ENCODE results near the gene ARMH3.
"Not testable (repeated sequence)": the region's sequence is repeated elsewhere in the genome, so short reads cannot be mapped to it uniquely, and the experiment has no call there.

ARMH3 gene

DNA sequence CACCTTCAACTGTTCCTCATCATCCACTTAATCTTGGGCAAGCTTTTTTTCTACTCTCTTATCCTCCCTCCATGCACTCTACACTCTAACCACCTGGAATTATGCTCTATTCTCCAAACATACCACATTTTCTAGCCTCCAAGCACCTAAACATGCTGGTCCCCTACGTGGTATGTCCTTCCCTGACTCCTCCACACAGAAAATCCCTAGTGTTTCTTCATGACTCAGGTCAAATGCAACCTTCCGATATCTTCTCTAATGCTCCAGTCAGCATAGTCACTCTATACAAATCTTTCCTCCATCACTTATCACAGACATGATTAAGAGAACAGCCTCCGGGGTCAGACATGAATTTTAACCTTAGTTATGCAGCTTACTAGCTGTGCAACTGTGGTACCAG, 68.8 kb downstream of the ARMH3 start:
- Histone ChIP-seq H3K4me3 (ENCODE audit: low read length in 2 of 2) (no peak overlapping the region), H3K4me1 (ENCODE audit: control insufficient read depth, insufficient read depth, low read length) (no peaks in the 10 kb centered on the region), H3K9me3 (ENCODE audit: control insufficient read depth in 2 of 2, low read length in 2 of 2) (no peaks in the 10 kb centered on the region), H3K27me3 (ENCODE audit: control insufficient read depth in 1 of 2, insufficient read depth in 2 of 2, low read length in 2 of 2) (no peaks in the 10 kb centered on the region), H3K27ac (ENCODE audit: low read length) (no peak overlapping the region), H3K9ac (ENCODE audit: low read length in 2 of 2) (no peak overlapping the region), H3K36me3 (ENCODE audit: control insufficient read depth in 2 of 2, insufficient read depth in 2 of 2, low read length in 2 of 2) (peaks cover 37 to 46% of the 10 kb centered on the region in 2 donors)

- H3K27ac ChIP-seq (ENCODE audit: low read length): no peak overlapping the region
Measured at GRCh38 chr10:101986624-101986971, 69.4 kb downstream of the ARMH3 start.

GRCh38 chr10:101980677-101981076, 75.3 kb downstream of the ARMH3 start:
- not testable (repeated sequence) for H3K27me3 ChIP-seq (ENCODE audit: control insufficient read depth in 1 of 2, insufficient read depth in 2 of 2, low read length in 2 of 2)

More at GRCh38 chr10:101986624-101986971, 69.4 kb downstream of the ARMH3 start:
- Histone ChIP-seq H3K4me1 (ENCODE audit: control insufficient read depth, insufficient read depth, low read length) (no peaks in the 10 kb centered on the region), H3K9me3 (ENCODE audit: control insufficient read depth in 2 of 2, low read length in 2 of 2) (no peaks in the 10 kb centered on the region), H3K36me3 (ENCODE audit: control insufficient read depth in 2 of 2, insufficient read depth in 2 of 2, low read length in 2 of 2) (peaks cover 32 to 41% of the 10 kb centered on the region in 2 donors), H3K4me3 (ENCODE audit: low read length in 2 of 2) (no peak overlapping the region), H3K9ac (ENCODE audit: low read length in 2 of 2) (no peak overlapping the region), H3K27me3 (ENCODE audit: control insufficient read depth in 1 of 2, insufficient read depth in 2 of 2, low read length in 2 of 2) (no peaks in the 10 kb centered on the region)

GRCh38 chr10:101974091-101974971, 81.6 kb downstream of the ARMH3 start:
- H3K4me3 ChIP-seq (ENCODE audit: low read length in 2 of 2): no peak overlapping the region
- no peak overlapping the region for H3K9ac ChIP-seq (ENCODE audit: low read length in 2 of 2)
- H3K27ac ChIP-seq (ENCODE audit: low read length): no peak overlapping the region

More at GRCh38 chr10:101980677-101981076, 75.3 kb downstream of the ARMH3 start:
- H3K9me3 ChIP-seq (ENCODE audit: control insufficient read depth in 2 of 2, low read length in 2 of 2); H3K27ac ChIP-seq (ENCODE audit: low read length); H3K9ac ChIP-seq (ENCODE audit: low read length in 2 of 2); H3K4me3 ChIP-seq (ENCODE audit: low read length in 2 of 2); H3K4me1 ChIP-seq (ENCODE audit: control insufficient read depth, insufficient read depth, low read length): not testable (repeated sequence)
- peaks cover 4 to 12% of the 10 kb centered on the region in 2 donors for H3K36me3 ChIP-seq (ENCODE audit: control insufficient read depth in 2 of 2, insufficient read depth in 2 of 2, low read length in 2 of 2)

DNA sequence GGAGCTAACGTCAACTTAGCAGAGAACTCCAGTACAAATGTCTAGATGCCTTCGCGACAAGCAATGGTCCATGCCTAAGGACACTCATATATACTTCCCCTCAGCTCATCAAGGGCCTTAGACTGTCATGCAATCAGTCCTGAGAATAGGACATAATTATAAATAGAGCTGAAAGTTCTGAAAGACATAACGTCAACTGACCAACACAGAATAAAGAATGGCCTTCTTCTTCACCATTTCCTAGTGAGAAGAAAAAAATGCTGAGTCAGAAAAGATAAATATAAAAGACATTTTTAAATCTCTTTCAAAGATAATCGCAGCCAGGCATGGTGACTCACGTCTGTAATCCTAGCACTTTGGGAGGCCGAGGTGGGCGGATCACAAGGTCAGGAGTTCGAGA, 83.2 kb downstream of the ARMH3 start:
- peaks cover 4% of the 10 kb centered on the region for H3K4me1 ChIP-seq (ENCODE audit: control insufficient read depth, insufficient read depth, low read length)
- H3K9me3 ChIP-seq (ENCODE audit: control insufficient read depth in 2 of 2, low read length in 2 of 2): no peaks in the 10 kb centered on the region
- H3K9ac ChIP-seq (ENCODE audit: low read length in 2 of 2): no peak overlapping the region
- H3K27ac ChIP-seq (ENCODE audit: low read length): no peak overlapping the region
- H3K4me3 ChIP-seq (ENCODE audit: low read length in 2 of 2): no peak overlapping the region
- H3K36me3 ChIP-seq (ENCODE audit: control insufficient read depth in 2 of 2, insufficient read depth in 2 of 2, low read length in 2 of 2): peaks cover 15% of the 10 kb centered on the region in 2 donors
- no peaks in the 10 kb centered on the region for H3K27me3 ChIP-seq (ENCODE audit: control insufficient read depth in 1 of 2, insufficient read depth in 2 of 2, low read length in 2 of 2)

More at GRCh38 chr10:101974091-101974971, 81.6 kb downstream of the ARMH3 start:
- Histone ChIP-seq H3K4me1 (ENCODE audit: control insufficient read depth, insufficient read depth, low read length) (peaks cover 4% of the 10 kb centered on the region), H3K9me3 (ENCODE audit: control insufficient read depth in 2 of 2, low read length in 2 of 2) (no peaks in the 10 kb centered on the region), H3K27me3 (ENCODE audit: control insufficient read depth in 1 of 2, insufficient read depth in 2 of 2, low read length in 2 of 2) (no peaks in the 10 kb centered on the region), H3K36me3 (ENCODE audit: control insufficient read depth in 2 of 2, insufficient read depth in 2 of 2, low read length in 2 of 2) (peaks cover 15% of the 10 kb centered on the region in 2 donors)

DNA sequence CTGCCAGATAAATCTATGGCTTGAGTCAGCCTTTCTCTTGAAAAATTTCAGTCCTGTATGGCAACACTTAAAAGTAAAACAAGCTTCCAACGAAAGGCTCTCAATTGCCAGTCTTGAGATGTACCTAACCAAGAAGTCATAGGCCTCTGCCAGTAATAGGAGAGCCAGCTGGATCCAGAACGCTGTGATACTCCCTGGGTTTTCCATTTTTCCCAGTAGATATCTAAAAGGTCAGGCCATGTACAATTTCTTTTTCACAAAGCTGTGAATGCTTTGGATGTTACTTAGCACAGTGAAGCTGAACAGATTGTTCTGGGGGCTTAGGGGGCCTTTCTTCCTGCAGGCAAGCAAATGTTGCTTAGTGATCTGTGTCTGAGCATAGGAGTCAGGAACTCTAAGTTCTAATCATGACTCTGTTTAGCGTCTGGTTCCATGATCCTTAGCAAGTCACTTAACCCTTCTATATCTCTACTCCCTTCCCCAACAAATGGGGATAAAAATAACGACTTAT, 86.5 kb downstream of the ARMH3 start:
- H3K4me3 ChIP-seq (ENCODE audit: low read length in 2 of 2): no peak overlapping the region
- no peaks in the 10 kb centered on the region for H3K27me3 ChIP-seq (ENCODE audit: control insufficient read depth in 1 of 2, insufficient read depth in 2 of 2, low read length in 2 of 2)
- no peaks in the 10 kb centered on the region for H3K9me3 ChIP-seq (ENCODE audit: control insufficient read depth in 2 of 2, low read length in 2 of 2)
- H3K9ac ChIP-seq (ENCODE audit: low read length in 2 of 2): no peak overlapping the region
- peaks cover 21% of the 10 kb centered on the region for H3K4me1 ChIP-seq (ENCODE audit: control insufficient read depth, insufficient read depth, low read length)
- H3K27ac ChIP-seq (ENCODE audit: low read length): no peak overlapping the region
- H3K36me3 ChIP-seq (ENCODE audit: control insufficient read depth in 2 of 2, insufficient read depth in 2 of 2, low read length in 2 of 2): peaks cover 15% of the 10 kb centered on the region in 2 donors

DNA sequence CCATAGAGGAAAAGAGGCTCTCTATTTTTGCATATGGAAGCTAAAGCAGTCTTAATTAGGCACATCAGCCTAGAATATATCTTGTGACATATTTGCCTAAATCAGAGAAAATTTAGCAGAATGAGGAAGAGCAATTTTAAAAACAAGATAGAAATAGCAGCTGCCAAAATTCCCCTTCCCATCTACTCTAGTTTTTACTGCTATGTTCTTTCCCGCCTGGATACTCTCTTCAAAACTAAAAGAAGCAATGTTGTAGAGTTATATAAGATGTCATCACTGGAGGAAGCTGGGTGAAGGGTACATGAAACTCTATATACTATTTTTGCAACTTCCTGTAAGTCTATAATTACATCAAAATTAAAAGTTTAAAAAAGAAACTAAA, 87.0 kb downstream of the ARMH3 start:
- Histone ChIP-seq H3K9ac (ENCODE audit: low read length in 2 of 2) (no peak overlapping the region), H3K9me3 (ENCODE audit: control insufficient read depth in 2 of 2, low read length in 2 of 2) (no peaks in the 10 kb centered on the region), H3K27ac (ENCODE audit: low read length) (no peak overlapping the region), H3K4me1 (ENCODE audit: control insufficient read depth, insufficient read depth, low read length) (peaks cover 18% of the 10 kb centered on the region), H3K4me3 (ENCODE audit: low read length in 2 of 2) (no peak overlapping the region), H3K27me3 (ENCODE audit: control insufficient read depth in 1 of 2, insufficient read depth in 2 of 2, low read length in 2 of 2) (no peaks in the 10 kb centered on the region), H3K36me3 (ENCODE audit: control insufficient read depth in 2 of 2, insufficient read depth in 2 of 2, low read length in 2 of 2) (peaks cover 12 to 15% of the 10 kb centered on the region in 2 donors)

DNA sequence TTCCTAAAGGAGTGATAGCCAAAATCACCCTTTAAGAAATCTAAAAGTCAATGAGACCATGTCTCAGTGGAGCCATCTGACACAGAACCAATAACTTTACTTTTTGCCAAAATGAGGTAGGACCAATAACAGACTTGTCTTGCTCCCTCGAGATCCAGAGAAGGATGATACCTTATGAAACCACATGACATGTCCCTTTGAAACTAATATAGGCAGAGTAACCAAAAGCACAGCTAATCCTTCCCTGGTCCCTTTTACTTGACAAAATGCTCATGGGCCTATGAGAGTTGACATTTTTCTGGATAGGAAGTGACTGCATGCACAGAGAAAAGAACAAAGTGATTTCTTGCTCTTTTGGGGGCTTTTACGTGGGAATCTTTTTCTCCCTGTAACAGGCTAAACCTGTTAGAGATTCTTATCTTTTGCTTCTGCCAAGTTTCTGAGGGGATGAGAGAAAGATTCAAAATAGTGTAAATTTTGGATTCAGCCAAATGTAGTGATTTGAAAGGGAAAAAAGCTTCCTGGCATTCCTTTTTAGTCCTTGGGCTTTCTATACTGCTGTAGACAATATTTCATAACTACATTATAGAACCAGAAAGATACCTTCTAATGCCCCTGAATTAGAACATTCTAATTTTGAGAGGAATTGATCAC, 87.6 kb downstream of the ARMH3 start:
- Histone ChIP-seq H3K4me1 (ENCODE audit: control insufficient read depth, insufficient read depth, low read length) (peaks cover 18% of the 10 kb centered on the region), H3K36me3 (ENCODE audit: control insufficient read depth in 2 of 2, insufficient read depth in 2 of 2, low read length in 2 of 2) (peaks cover 12 to 14% of the 10 kb centered on the region in 2 donors), H3K4me3 (ENCODE audit: low read length in 2 of 2) (no peak overlapping the region), H3K27me3 (ENCODE audit: control insufficient read depth in 1 of 2, insufficient read depth in 2 of 2, low read length in 2 of 2) (no peaks in the 10 kb centered on the region), H3K9ac (ENCODE audit: low read length in 2 of 2) (no peak overlapping the region), H3K27ac (ENCODE audit: low read length) (no peak overlapping the region), H3K9me3 (ENCODE audit: control insufficient read depth in 2 of 2, low read length in 2 of 2) (no peaks in the 10 kb centered on the region)

DNA sequence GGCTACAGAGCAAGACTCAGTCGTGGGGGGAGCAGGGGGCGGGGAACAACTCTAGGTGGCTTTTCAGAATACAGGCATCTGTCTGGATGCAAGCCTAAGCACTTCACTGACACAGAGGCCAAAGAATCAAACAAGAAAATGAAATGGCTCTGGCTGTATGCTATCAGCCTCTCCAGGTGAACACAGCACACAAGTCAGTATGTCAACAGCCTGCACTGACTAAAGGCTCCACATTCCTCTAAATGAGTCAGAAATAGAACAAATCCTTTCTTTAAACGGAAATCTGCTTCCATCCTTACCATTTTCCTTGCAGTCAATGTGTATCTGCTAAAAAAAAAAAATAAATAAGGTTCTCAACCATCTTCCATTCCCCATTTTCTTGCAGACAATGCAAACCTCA, 88.3 kb downstream of the ARMH3 start:
- H3K9me3 ChIP-seq (ENCODE audit: control insufficient read depth in 2 of 2, low read length in 2 of 2): no peaks in the 10 kb centered on the region
- H3K27ac ChIP-seq (ENCODE audit: low read length): no peak overlapping the region
- H3K4me3 ChIP-seq (ENCODE audit: low read length in 2 of 2): no peak overlapping the region
- no peak overlapping the region for H3K9ac ChIP-seq (ENCODE audit: low read length in 2 of 2)
- H3K36me3 ChIP-seq (ENCODE audit: control insufficient read depth in 2 of 2, insufficient read depth in 2 of 2, low read length in 2 of 2): peaks cover 10 to 12% of the 10 kb centered on the region in 2 donors
- H3K4me1 ChIP-seq (ENCODE audit: control insufficient read depth, insufficient read depth, low read length): peaks cover 18% of the 10 kb centered on the region
- no peaks in the 10 kb centered on the region for H3K27me3 ChIP-seq (ENCODE audit: control insufficient read depth in 1 of 2, insufficient read depth in 2 of 2, low read length in 2 of 2)

DNA sequence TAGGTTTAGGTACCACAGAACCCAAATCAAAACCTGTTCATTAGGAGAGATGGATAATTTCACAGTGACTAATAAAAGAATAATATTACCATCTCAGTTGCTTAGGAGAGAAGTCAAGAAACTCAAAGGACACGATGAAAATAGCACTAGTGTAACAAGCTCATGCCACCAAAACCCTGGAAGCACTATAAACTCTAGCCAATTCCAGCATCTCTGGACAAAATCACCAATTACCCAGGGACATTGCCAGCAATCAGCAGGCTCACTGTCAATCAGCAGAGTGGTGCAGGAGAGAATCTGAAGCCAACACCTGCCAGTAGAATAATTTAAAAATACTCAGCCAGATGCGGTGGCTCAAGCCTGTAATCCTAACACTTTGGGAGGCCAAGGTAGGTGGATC, 88.9 kb downstream of the ARMH3 start:
- no peak overlapping the region for H3K27ac ChIP-seq (ENCODE audit: low read length)

More for the DNA sequence above, 88.9 kb downstream of the ARMH3 start:
- Histone ChIP-seq H3K4me1 (ENCODE audit: control insufficient read depth, insufficient read depth, low read length) (peaks cover 18% of the 10 kb centered on the region), H3K4me3 (ENCODE audit: low read length in 2 of 2) (no peak overlapping the region), H3K9me3 (ENCODE audit: control insufficient read depth in 2 of 2, low read length in 2 of 2) (no peaks in the 10 kb centered on the region), H3K27me3 (ENCODE audit: control insufficient read depth in 1 of 2, insufficient read depth in 2 of 2, low read length in 2 of 2) (no peaks in the 10 kb centered on the region), H3K36me3 (ENCODE audit: control insufficient read depth in 2 of 2, insufficient read depth in 2 of 2, low read length in 2 of 2) (peaks cover 4 to 6% of the 10 kb centered on the region in 2 donors), H3K9ac (ENCODE audit: low read length in 2 of 2) (no peak overlapping the region)
